ENCODE measurements around the gene ZSWIM5.
A peak's percentile ranks its signal among the peaks of the same experiment; 100 is the strongest.

Gene ZSWIM5

DNA sequence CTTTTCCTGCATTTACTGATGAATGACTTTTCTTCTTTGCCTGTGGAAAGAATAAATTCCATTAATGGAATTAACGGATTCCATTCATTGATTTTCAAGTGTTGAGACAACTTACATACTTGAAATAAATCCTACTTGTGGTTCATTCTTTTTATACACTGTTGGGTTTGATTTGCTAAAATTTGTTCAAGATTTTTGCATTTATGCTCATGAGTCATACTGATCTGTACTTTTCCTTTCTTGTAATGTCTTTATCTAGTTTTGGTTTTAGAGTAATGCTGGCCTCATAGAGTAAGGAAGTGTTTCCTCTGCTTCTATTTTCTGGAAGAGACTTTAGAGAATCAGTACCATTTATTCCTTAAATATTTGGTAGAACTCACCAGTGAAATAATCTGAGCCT is 180.0 kb downstream of the ZSWIM5 start:
- no peak for DNase-seq (ENCODE audit: low read depth in 2 of 2)

GRCh38 chr1:45023663-45024062 is 182.7 kb downstream of the ZSWIM5 start:
- DNase-seq (ENCODE audit: low read depth in 2 of 2): no peak

DNA sequence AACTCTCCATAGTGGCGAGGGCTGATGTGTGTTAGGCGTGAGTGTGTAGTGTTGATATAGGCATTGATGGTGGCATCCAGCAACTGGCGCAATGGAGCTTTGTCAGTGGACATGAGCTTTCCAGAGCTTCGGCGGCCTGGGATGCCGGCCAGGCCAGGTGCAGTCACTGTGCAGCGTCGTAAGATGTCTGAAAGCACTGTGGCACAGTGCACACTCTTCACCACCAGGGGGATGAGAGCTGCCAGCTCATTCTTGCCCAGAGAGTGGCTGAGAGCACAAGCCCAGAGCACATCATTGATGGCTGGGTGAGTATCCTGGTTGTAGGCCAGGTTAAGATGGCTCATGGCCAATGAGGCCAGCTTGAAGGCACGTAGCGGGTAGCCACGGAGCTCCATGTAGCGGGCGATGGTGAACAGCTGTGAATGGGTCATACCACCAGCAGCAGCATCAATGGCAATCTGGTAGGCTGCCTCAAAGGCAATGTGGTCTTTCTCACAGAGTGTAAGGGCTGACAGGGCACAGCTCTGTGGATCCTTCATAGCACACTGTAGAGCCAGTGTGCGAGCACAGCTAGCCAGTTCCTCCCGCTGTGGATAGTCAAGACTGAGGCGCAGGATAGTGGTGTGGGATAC is 187.7 kb downstream of the ZSWIM5 start:
- DNase-seq (ENCODE audit: low read depth in 2 of 2): peak; percentile 50 to 54

DNA sequence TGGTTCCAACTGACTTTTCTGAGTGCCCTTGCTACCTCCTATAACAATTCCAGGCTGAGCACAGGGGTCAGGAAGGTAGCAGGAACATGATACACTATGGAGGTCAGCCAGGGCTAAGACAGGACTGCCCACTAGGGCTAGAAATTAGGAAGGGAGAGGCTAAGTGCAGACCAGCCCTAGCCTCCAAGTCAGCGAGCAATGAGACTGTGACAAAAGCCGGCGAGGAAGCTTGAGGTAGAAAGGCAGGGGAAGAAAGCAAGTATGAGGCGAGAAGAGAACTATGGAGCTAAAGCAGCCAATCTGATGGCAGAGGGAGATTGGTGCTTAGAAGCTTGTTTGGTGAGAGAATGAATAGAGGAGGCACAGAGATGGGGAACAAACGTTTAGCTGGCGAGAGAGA is 189.6 kb downstream of the ZSWIM5 start:
- DNase-seq (ENCODE audit: low read depth in 2 of 2): no peak

GRCh38 chr1:45016090-45016697 is 190.2 kb downstream of the ZSWIM5 start:
- DNase-seq (ENCODE audit: low read depth in 2 of 2): no peak

DNA sequence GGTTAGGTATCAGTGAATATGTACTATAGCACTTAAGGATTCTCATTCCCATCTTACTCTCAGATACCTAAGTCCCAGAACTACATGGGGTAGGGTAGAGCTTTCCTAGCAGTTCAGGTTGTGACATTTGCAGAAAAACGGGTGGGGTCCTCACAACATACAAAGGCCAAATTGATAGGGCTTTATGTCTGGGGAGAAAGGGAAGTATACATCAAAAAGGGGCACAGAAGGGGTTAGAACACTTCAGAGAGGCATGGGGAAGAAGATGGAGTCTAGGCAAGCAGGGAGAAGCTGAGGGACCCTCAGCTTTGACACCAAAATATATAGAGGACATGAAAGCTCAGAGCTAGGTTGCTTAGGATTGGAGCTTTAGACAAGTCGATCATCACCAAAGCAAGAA is 190.7 kb downstream of the ZSWIM5 start:
- DNase-seq (ENCODE audit: low read depth in 2 of 2): no peak

- DNase-seq (ENCODE audit: low read depth in 2 of 2): peak; percentile 69 to 71
Measured at GRCh38 chr1:45014321-45015028, 191.9 kb downstream of the ZSWIM5 start.

DNA sequence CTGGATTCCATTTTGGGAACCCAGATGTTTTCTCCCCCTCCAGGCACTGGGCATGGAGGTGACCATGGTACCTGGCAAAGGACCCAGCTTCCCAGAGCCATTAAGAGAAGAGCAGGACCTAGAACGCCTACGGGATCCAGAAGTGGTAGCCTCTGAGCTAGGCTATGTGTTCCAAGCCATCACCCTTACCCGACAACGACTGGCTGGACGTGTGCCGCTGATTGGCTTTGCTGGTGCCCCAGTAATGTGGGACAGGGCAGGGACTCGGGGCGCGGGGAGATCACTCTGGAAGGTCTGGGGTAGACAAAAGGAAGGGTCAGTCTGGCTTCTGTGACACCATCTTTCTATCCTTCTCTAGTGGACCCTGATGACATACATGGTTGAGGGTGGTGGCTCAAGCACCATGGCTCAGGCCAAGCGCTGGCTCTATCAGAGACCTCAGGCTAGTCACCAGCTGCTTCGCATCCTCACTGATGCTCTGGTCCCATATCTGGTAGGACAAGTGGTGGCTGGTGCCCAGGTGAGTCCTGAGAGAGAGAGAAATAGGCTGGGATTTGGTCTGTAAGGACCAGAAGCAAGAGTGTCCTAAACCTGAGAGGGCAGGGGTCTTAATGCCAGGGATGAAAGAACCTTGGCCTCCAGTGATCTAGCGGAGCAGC is 192.7 kb downstream of the ZSWIM5 start:
- no peak for DNase-seq (ENCODE audit: low read depth in 2 of 2)

- DNase-seq (ENCODE audit: low read depth in 2 of 2): peak; percentile 24 to 37
Measured at GRCh38 chr1:45012639-45013278, 193.6 kb downstream of the ZSWIM5 start.

DNA sequence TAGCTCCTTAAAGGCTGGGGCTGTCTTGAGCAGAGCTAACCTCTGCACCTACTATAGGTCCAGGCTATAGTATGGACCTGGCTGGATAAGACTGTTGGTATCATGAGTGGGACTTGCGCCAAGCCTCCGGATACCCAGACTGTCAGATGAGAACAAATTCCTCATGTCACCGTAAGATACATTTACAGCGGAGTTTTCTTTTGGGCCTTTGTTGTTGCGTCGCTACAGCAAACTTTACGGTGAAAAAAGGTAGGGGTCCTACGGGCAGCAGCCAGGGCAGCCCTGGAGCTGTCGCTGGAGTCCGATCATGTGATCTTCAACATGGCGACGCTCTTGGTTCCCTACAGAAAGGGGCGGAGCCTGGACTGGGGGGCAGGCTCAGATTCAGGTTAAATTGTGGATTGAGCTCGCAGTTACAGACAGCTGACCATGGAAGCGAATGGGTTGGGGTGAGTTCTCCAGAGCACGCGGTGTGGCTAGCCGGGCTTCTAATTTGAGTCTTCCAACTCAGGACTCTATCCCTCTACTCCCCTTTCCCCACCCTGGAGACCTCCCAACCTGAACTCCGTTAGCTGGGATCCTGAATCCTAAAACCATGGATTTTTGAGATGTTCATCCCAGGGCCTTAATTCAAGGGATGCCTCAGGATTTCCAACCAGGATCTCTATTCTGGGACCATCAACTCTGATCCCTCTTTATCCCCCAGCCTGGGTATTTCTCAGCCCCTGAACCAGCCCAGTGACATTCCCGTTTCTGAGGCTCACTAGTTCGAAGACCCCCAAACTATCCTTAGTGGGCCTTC is 194.4 kb downstream of the ZSWIM5 start, which contains the start of gene UROD:
Gene UROD (plus strand): TSS at position 418 of the 802 bp plus-strand sequence. CDS start 12 bp downstream, at position 430.
- DNase-seq (ENCODE audit: low read depth in 2 of 2): peak; percentile 82 to 90

DNA sequence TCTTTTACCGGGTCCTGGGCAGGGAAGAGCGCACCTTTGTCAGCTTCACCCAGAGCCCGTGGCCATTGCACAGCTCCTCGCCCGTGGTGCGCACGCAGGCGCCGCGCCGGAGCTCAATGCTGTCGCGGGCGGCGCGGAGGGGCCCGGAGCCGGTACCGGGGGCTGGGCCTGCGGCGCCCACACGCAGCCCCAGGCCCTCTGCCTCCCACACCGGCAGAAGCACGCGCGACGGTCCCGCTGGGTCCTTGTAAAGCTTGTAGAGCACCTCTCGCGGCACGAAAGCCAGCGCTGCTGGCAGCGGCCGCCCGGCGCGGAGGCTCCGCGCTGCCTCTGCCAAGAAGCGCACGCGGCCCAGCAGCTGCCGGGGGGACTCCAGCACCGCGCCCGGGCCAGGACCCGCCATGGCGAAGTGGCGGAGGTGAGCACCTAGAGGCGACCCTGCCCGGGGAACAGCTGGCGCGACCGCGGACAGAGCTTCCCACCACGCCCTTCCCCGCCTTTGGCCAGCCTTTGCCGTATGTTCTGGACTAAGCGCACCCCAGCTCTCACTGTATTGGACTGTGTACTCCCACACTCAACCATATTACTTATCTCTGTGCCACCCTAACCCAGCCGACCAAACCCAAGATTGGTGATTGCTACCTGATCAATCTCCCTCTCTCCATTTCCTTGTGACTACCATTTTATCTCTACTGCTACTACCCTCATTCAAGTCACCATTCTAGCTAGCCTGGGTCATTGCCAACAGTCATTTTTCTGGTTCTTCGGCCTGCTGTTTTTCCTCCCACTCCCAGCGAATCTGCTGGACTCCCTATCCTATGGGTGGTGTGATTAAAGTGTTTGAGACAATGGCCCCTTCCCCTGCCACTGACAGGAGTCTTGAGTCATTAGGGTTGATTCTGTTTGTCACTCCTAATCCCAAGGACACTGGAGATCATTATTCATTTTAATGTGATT is 195.3 kb downstream of the ZSWIM5 start, which contains the start of gene HECTD3:
Gene HECTD3 (minus strand): TSS at position 470 of the 957 bp plus-strand sequence. CDS start 67 bp downstream, at position 403.
- DNase-seq (ENCODE audit: low read depth in 2 of 2): peak; percentile 35 to 55

DNA sequence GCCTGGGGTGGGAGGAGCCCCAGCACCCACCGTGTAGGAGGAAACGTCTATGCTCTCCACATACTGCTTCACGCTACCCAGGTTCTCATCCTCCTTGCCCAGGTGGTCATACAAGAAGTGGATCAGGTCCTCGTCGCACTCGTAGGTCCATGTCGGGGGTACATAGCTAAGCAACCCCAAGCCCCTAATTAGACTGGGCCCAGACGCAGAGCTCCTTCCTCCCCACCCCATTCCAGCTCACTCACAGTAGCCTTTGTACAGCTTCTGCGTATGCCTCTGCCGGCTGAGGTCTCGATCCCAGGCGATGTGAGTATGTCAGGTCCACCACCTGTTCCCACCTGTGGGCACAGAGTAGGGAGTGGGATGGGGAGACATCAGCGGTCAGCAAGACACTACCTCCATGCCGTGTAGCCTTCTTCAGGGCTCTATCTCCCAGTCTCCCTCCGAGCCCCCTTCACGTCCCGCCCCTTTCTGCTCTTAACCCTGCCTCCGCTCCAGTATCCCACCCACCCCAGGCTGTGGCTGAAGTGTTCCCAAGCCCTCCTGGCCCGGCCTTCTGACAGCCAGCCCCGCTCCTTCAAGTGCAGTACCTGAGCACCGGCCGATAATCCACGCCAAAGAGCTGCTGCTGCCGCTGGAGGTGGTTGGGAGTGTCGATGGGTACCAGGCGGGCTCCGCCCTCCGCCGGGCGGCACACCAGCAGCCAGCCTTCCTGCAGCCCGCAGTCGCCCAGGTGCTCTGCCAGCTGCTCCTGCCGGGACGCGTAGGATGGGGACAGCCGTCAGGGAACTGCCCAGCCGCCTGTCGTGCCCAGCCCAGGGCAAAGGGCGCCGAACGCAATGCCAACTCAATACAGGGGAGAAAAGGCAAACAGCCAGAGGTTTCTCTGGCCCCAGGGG is 196.2 kb downstream of the ZSWIM5 start:
- no peak for DNase-seq (ENCODE audit: low read depth in 2 of 2)

GRCh38 chr1:45009296-45009865 is 197.0 kb downstream of the ZSWIM5 start:
- DNase-seq (ENCODE audit: low read depth in 2 of 2): no peak

DNA sequence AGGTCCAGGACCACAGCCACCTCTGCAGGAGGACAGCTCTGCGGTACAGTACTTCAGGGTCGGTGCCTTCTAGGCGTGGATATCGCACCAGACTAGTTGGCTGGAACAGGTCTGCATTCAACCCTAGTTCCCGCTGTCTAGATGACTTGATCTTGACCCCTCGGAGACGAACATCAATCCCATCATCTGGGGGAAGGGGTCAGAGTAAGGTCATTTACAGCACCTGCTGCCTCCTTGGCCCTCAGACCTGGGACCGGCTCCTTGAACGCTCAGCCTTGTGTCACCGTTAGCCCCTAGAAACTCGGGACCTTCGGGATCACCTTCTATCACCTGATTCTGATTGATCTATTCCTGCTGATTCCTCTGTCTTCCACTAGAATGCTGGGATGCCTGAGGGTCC is 197.9 kb downstream of the ZSWIM5 start:
- no peak for DNase-seq (ENCODE audit: low read depth in 2 of 2)

GRCh38 chr1:45008076-45008475 is 198.3 kb downstream of the ZSWIM5 start:
- DNase-seq (ENCODE audit: low read depth in 2 of 2): no peak

- no peak for DNase-seq (ENCODE audit: low read depth in 2 of 2)
Measured at GRCh38 chr1:45007311-45007710, 199.1 kb downstream of the ZSWIM5 start.

DNA sequence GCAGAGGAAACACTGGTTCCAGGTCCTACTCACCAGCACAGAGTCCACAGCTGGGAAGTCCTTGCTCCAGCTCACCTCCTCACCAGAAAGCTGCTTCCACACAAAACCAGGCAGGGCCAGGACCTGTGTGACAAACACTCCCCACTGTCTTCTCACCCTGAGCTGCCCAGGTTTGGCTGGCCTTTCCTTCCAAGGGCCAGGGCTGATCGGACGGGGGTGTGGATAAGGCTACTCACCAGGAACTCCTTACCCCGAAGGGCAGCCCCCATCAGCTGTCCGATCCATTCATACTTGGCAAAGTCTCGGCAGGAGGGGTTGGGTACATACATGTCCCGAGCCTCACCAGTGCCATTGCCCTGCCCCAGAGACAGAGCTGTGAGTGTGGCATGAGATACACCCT is 200.6 kb downstream of the ZSWIM5 start:
- no peak for DNase-seq (ENCODE audit: low read depth in 2 of 2)

DNA sequence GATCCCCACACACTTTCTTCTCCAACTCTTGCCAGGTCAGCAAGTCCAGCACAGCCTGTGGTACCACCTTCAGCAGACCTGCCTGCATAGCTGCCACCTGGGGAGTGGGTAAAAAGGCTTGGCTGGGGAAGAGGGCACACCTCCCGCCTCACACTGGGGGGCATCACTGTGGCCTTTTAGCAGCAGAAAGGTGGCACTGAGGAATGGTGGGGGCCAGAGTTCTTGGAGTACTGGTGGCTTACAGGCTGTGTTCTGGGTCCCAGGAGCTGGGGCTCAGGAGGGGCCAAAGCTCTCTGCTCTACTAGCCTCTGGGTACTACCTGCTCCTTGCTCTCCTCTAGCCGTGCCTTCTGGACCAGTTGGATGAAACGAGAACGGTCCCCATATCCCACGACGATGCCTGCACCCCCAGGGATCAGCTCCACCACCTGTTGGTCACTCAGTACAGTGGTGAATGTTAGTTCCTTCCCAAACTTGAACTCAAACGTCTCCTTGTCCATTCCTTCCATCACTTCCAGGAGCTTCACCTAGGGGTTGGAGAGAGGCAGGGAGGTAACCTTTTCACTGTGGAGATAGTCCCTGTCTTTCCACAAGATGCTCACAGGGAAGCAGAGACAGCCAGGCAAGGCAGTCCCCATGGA is 202.0 kb downstream of the ZSWIM5 start:
- DNase-seq (ENCODE audit: low read depth in 2 of 2): no peak
